GM21381 (cell line): ENCODE data around the gene DSCAML1.
"Not testable (repeated sequence)": the region's sequence is repeated elsewhere in the genome, so short reads cannot be mapped to it uniquely, and the experiment has no call there.

ENCODE experiments used
- ATAC-seq: cut with Tn5 transposase; IDR thresholded peaks from one replicate; pipeline ENCODE4 v1.9.1; 2021; ENCODE audit warnings: mild to moderate bottlenecking, moderate library complexity; ENCODE audit not compliant: unreplicated experiment

DSCAML1 gene

DNA sequence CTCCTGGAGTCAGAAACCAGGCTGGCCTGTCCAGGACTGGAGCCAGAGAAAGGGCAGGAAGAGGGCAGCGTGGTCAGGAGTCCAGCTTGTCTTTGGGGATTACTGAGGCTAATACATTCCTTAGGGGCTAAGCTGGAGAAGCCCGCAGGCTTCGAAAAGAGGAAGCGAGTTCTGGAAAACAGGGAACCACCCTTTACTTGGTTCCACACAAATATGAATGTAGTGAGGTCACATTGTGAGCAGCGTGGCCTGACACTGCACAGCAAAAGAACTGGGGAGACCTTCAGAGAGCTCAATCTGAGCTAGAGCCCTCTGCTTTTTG, 337.1 kb downstream of the DSCAML1 start:
- no peak for ATAC-seq

DNA sequence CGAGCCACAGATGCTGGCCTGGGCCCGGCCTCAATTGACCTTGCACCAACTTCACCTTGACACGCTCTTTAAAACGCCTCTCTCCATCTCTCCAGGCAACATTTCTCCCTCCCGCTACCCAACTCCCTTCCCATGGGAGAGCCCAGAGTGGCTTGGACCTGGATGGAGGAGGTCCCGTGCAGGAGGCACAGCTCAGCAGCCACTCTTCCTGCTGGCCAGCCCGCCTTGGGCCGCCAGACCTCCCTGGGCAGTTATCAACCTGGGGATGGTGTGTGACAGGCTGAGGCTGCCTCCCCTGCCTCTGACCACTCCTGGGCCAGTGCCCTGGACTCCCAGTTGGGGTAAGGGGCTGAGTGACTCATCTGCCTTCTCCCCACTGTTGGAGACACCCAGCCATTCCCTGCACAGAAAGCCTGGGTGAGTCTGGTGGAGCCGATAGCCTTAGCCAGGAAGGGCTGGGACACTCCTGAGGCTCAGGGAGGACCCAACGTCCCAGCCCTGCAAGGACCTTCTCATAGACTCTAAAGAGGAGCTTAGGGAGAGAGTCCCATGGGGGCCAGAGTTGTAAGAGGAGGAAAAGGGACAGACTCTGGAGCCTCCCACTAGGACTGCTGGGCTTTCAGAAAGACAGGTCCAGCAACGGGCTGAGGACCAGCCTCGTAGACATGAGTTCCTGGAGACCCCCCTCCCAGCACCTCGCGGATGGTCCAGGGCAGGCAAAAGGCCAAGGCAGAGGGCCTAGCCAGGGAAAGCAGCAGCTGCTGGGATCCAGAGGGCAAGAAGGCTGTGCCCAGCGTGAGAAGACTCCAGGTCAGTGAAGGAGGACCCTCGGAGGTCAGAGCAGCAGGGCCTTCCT, 337.7 kb downstream of the DSCAML1 start:
- ATAC-seq: no peak

DNA sequence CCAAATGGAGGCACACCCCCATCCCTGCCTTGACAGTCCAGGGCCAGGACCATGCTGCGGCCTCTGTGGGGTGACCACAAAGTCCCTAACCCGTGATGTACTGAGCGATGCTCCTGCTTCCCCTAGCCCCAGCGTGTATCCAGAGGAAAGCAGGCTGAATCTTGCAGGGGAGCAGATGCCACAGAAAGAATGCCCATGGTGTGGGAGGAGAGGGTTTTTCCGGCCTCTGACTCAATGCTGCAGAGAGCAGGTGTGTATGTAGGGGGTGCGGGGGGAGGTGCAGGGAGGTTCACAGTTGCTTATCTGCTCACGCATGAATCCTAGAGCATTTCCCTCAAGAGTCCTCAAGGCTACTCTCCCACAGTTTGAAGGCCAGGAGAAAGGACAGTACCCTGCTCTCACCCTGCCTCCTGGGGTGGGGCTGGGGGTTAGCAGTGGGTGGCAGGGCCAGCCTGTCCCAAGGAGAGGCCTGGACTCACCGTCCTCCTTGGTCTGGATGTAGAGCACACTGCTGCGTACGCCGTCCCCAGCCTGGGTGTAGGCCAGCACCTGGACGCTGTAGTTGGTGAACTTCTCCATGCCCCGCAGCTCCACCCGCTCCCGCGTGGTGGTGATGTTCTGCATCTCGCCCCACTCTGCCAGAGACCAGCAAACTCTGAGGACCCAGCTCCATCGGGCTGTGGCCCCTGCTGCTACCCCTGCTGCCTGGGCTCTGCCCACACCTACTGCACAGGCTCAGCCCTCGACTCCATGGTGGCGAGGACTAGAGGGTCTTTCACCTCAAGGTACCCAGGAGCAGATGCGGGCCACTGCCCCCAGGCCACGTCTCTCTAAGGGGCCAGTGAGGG, 338.5 kb downstream of the DSCAML1 start:
- no peak for ATAC-seq

DNA sequence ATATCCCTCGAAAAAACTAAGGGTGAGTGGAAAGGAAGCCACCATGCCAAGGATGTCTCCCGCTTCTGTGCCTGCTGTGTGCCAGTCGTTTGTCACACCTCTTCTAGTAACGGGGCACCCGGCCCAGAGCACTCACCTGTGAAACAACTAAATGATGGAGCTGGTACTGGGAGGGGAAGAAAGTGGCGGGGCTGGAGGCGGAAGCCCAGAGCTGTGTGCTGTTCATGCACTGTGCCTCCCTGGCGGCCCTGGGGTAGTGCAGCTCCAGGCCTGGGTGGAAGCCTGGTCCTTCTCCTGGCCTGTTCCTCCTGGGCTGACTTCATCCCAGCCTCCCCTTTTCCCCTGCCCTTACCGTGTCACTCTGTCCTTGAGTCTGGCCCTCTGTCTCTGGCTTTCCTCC, 339.2 kb downstream of the DSCAML1 start:
- no peak for ATAC-seq

GRCh38 chr11:117457031-117457785, 339.8 kb downstream of the DSCAML1 start:
- no peak for ATAC-seq

DNA sequence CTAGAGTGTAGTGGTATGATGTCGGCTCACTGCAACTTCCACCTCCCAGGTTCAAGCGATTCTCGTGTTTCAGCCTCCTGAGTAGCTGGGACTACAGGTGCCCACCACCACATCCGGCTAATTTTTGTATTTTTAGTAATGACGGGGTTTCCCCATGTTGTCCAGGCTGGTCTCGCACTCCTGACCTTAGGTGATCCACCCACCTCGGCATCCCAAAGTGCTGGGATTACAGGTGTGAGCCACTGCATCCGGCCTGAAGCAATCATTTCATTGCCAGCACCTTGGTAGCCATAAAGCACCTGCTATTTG, 340.3 kb downstream of the DSCAML1 start:
- not testable (repeated sequence) for ATAC-seq

DNA sequence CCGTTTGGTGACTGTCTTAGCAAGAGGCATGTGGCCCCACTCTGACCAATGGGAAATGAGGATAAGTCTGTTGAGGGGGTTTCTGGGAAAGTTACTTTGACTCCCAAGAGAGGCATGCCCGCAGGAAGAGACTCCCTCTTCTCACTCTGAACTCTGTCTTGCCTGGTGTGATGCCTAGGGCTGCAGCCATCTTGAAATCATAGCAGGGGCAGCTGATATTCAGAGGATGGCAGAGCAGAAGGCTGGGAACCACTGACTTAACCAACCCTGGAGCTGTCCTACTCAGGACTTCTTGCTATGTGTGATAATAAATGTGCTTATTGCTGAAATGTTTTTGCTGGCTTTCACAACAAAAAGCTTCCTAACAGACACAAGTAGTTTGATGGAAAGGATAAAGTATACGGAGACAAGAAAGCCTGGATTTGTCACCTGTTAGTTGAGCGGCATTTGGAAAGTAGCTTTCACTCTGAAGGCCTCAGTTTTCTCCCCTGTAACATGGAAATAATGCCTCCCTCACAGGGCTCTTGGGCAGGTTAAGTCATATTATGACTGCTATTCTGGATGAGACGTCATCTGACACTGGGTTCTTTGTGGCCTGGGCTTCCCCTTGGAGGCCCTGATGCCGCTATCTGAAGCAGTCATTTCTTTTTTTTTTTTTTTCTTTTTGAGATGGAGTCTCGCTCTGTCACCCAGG, 340.8 kb downstream of the DSCAML1 start:
- ATAC-seq: peak; percentile 63

GRCh38 chr11:117454564-117454917, 342.5 kb downstream of the DSCAML1 start:
- ATAC-seq: no peak

GRCh38 chr11:117453886-117454563, 343.0 kb downstream of the DSCAML1 start:
- ATAC-seq: no peak

DNA sequence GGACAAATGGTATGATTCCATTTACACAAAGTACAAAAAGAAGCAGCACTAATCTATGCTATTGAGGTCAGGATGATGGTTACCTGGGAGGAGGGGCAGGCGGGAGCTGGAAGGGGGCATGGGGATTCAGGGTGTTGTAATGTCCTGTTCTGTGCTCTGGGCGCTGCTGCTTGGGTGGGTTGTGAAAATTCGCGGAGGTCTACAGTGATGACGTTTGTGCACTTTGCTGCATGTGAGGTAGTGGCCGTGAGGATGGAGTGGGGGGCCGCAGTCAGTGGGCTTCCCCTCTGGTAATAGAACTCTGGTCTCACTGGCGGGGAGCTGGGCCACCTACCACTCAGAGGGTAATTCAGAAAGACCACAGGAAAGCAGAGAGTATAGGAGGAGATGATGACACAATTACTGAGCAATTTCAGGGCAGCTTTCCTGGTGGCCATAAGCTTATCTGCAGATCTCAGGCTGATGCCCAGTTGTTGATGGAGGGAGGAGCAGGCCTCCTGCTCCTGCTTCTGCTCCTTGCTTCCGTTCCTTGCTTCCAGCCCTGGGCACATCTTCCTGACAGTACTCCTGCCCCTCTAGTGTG, 347.8 kb downstream of the DSCAML1 start:
- ATAC-seq: no peak

DNA sequence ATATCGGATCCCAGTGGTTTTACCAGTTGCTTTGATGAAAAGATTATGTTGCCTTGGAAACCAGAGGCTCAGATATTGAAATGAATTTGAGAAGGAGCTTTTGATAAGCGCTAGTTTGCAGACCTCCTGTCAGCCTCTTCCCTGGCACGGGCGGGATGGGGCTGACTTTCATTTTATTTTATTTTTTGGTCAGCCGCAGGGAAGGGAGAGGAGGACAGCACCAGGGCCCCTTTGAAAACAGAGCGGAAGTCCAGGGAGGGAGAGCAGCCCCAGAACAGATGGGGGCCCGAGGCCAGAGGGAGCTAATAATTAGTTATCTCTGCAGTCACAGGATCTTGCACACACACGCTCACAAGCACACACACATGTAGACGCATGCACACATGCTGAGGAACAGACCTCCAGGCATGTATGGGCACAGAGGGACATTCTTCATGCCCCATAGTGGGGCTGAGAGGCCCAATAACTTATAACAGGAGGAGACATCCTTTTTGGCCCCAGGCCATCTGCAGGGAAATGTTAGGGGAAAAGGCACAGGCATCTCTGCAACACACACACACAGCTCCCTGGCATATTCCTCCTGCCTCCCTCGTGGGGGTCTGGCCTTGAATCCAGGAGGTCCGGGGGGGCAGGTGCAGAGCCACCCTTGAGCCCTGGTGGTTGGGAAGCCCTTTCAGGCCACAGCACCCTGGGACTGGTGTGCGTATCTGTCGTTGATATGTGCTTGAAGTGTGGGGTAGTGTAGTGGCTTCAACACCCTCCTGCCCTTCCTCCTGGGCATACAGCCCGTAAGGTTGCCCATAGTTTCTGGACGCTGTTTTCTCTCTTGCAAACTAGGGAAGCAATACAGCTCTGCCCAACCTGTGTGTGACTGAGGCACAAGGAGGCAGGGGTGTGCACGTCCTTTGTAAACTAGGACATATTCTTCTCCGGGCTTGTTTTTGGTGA, 352.0 kb downstream of the DSCAML1 start:
- no peak for ATAC-seq

GRCh38 chr11:117444256-117444655, 352.8 kb downstream of the DSCAML1 start:
- ATAC-seq: no peak

GRCh38 chr11:117443266-117444186, 353.5 kb downstream of the DSCAML1 start:
- no peak for ATAC-seq

GRCh38 chr11:117442869-117443239, 354.2 kb downstream of the DSCAML1 start:
- no peak for ATAC-seq

DNA sequence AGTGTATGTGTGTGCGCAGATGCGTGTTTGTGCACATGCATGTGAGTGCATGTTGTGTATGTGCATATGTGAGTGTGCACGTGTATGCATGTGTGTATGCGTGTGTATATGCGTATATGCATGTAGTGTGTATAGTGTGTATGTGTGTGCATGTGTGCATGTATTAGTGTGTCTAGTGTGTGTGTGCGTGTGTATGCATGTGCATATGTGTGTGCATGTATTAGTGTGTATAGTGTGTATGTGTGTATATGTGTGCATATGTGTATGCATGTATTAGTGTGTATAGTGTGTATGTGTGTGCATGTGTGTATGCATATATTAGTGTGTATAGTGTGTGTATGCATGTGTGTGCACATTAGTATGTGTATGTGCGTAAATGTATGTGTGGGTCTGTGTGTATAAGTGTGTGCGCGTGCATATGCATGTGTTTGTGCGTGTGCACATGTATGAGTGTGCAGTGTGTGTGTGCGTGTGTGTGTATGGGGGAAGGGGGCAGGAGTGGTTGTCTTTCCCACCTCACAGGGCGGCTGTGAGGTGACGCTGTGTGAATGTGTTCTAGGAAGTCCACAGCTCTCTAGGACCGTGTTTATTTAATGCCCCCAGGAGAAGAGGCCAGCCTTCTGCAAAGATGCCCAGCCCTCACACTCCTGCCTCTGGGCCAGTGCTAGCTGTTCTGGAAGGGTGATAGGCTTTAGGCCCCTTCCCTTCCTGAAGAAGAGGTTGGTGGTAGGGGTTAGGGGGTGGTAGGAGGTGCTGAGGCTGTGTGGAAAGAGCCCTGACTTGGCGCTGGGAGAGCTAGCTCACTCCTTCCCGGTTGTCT, 354.8 kb downstream of the DSCAML1 start:
- ATAC-seq: no peak

DNA sequence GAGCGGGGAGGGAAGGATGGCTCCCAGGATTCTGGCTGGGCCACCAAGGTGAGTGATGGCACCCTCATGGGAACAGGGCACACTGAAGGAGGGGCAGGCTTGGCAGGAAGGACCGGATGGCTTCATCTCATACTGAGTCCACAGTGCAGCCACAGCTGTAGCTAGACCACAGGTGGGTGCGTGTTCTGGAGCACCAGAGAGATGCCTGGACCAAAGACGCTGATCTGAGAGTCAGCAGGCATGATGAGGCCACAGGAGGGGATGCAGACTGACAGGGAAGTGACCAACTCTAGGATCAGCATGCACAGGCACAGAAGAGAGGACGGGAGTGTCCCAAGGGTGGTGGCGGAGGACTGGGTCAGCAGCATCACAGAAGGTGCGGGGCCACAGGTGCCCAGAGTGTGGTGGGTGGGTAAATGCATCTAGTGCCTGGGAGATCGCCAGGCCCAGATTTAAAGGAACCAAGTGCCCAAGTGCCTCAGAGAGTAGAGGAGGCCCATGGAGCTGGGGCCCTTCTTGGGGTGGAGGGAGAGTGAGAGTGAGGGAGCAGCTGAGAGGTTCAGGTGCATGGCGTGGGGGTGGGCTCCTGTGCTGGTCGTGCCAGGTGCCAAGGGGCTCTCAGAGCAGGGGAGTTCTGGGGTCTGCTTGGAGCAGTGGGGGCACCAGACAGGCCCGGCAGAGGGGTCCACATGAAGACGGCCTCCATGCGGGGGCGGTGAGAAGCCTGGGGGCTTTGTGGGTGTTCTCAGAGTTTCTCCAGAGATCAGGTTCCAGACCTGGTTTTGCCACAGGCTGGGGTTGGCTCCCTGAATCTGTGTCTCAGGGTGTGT, 355.7 kb downstream of the DSCAML1 start:
- ATAC-seq: no peak
